Measurements from ENCODE around the gene JDP2.
"Not testable (repeated sequence)": the region's sequence is repeated elsewhere in the genome, so short reads cannot be mapped to it uniquely, and the experiment has no call there.

JDP2 gene, protein sequence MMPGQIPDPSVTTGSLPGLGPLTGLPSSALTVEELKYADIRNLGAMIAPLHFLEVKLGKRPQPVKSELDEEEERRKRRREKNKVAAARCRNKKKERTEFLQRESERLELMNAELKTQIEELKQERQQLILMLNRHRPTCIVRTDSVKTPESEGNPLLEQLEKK

DNA sequence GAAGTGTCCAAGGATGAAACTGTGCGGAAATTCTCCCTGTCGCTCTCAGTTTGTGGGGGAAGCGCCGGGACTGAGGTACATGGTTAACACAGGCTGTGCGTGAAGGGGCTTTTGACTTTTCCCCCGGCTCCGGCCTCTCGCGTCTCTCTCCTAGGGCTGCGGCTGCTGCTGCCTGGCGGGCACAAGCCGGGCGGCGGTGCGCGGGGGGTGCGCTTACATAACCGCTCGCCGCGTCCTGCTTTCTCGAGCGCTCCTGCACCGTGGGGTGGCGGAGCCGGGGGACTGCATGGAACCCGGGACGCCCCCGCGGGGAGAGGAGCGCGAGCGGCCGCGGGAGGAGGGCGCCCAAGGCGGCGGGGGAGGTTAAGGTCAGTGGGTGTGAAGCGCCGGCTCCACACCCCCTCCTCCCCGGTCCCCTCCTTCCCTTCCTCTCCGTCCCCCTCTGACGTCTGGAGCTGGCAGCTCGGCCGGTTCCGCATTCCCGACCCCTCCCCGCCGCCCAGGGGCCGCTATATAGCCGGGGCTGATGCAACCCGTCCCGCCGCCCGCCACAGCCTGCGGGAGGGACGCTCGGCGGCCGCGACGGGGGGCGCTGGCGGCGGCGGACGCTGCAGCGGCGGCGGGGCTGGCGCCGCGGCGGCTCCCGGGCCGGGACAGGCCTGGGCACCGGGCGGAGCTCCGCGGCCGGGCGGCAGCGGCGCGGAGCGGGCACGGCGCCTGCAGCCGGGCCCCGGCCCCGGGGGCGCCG, at the start of gene JDP2:
Gene JDP2 (plus strand): TSS at position 541 of the 748 bp plus-strand sequence. CDS start 9,899 bp downstream, outside the sequence.
- peak; percentile 24 for DNase-seq (ENCODE audit: low read depth)

DNA sequence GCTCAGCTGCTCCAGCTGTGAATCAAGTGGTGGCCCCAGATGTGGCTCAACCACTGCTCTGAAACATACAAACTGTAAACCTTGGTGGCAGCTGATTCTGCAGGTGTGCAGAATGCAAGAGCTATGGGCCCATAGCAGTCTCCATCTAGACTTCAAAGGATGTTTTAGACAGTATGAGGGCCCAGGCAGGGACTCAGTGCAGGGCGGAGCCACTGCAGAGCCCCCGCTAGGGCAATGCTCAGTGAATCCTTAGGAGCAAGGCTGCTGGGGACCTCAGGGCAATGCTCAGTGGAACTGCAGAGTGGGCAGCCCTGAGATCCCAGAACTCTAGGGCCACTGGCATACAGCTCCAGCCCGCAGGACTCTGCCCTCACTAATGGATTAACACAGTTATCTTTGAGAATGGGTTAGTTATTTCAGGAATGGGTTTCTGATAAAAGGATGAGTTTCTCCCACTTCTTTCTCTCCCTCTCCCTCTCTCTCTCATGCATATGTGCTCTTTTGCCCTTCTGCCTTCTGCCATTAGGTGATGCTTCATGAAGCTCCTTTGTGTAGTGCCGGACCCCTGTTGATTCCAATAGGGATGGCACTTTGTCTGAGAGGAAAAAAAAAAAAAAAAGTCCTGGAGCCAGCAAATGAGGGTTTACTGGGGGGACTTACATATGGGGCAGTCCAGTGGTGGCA, 48.4 kb upstream of the JDP2 start:
- no peak for DNase-seq (ENCODE audit: low read depth)

DNA sequence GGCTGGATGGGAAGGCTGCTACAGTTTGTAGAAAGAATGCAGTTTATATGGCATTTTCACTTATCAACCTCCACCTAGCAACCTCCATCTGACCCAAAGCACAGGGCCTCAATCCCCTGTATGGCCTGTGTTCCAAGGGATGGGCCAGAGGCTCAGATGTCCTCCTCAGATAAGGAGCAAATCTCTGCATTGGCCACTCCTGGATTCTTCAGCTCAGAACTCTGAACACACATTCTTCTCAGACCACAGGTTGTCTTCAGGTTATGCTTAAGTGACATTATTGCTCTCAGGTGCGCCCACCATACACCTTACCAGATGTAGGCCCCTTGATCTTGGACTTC, 47.9 kb upstream of the JDP2 start:
- DNase-seq (ENCODE audit: low read depth): no peak

DNA sequence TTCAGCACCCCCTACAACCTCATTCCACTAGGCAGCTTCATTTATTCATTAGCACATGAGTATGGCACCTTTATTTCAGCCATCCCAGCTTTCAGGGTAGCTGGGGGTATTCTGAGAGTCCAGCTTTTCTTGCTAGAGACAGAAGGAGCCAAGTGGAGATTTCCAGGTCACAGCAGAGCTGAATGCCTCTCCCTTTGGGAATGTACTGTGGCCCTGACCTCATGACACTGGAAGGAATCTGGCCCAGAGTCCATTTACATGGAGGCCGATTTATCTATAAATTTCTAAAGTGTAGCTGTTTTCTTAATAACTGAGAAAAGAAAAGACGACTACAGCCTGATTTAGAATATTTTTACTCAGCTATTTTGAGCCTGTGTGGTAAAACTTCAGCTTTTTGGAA, 47.2 kb upstream of the JDP2 start:
- no peak for DNase-seq (ENCODE audit: low read depth)

DNA sequence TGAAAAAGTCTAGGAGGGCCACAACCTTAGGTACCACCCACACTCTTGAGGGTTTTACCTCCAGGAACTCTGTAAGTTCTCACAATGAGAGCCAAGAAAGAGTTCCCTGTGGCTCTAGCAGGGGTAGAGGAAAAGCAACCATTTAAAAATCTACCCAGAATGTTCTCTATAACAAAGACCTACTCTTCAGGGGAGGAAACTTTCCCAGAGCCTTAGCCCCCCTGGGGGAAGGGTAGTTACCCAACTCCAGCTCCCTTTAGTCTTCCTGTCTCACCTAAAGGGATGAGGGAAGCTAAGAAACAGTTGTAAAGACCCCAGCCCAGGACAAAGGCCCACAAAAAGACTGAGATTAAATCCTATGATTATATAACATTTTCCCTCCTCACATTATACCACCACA, 46.2 kb upstream of the JDP2 start:
- no peak for DNase-seq (ENCODE audit: low read depth)

DNA sequence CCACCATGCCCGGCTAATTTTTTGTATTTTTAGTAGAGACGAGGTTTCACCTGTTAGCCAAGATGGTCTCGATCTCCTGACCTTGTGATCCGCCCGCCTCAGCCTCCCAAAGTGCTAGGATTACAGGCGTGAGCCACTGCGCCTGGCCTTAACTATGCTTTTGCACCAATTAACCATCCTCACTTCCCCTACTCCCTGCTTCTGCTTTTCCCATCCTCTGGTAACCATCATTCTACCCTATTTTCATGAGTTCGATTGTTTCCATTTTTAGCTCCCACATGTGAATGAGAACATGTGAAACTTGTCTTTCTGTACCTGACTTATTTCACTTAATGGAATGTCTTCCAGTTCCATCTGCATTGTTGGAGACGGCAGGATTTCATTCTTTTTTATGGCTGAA, 44.6 kb upstream of the JDP2 start:
- DNase-seq (ENCODE audit: low read depth): not testable (repeated sequence)

DNA sequence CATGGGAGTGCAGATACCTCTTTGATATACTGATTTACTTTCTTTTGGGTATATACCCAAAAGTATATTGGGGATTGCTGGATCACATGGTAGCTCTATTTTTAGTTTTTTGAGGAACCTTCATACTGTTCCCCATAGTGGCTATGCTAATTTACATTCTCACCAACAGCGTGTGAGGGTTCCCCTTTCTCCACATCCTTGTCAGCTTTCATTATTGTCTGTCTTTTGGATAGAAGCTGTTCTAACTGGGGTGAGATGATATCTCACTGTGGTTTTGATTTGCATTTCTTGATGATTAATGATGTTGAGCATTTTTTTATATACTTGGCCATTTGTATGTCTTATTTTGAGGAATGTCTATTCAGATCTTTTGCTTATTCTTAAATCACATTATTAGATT, 44.1 kb upstream of the JDP2 start:
- no peak for DNase-seq (ENCODE audit: low read depth)

DNA sequence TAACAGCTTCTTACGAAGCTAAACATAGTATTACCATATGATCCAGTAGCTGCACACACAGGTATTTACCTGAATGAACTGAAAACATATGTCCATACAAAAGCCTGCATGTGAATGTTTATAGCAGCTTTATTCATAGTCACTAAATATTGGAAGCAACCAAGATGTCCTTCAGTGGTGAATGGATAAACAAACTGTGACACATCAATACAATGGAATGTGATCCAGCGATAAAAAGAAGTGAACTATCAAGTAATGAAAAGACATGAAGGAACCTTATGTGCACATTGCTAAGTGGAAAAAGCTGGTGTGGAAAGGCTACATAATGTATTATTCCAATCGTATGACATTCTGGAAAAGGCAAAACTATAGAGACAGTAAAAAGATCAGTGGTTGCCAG, 38.1 kb upstream of the JDP2 start:
- no peak for DNase-seq (ENCODE audit: low read depth)

DNA sequence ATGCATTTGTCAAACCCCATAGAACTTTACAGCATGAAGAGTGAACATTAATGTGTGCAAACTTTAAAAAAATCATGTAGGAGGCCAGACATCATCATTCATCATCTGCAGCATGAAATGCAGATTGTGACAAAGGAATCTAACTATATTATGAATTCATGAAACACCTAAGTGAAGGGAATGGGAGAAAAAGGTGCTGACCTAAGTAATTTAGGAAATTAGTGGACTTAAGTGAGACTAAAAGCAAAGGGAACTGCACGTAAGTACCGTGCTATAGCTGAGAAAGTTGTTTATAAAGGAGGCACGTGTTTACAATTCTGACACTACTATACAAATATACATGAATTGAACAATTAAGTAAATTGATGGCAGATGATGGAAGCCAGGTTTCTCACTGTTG, 37.6 kb upstream of the JDP2 start:
- no peak for DNase-seq (ENCODE audit: low read depth)

DNA sequence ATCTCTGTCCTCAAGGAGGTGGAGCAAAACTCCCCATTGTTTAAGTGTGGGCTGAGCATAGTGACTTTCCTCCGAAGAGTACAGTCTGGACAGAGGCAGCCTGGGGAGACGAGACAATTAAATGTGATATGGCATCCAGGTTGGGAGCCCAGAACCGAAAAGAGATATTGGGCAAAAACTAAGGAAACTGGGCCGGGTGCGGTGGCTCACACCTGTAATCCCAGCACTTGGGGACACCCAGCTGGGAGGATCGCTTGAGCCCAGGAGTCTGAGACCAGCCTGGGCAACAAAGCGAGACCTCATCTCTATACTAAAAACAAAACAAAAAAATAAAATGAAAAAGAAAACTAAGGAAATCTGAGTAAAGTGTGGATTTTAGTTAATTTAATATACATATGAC, 35.9 kb upstream of the JDP2 start:
- DNase-seq (ENCODE audit: low read depth): no peak

DNA sequence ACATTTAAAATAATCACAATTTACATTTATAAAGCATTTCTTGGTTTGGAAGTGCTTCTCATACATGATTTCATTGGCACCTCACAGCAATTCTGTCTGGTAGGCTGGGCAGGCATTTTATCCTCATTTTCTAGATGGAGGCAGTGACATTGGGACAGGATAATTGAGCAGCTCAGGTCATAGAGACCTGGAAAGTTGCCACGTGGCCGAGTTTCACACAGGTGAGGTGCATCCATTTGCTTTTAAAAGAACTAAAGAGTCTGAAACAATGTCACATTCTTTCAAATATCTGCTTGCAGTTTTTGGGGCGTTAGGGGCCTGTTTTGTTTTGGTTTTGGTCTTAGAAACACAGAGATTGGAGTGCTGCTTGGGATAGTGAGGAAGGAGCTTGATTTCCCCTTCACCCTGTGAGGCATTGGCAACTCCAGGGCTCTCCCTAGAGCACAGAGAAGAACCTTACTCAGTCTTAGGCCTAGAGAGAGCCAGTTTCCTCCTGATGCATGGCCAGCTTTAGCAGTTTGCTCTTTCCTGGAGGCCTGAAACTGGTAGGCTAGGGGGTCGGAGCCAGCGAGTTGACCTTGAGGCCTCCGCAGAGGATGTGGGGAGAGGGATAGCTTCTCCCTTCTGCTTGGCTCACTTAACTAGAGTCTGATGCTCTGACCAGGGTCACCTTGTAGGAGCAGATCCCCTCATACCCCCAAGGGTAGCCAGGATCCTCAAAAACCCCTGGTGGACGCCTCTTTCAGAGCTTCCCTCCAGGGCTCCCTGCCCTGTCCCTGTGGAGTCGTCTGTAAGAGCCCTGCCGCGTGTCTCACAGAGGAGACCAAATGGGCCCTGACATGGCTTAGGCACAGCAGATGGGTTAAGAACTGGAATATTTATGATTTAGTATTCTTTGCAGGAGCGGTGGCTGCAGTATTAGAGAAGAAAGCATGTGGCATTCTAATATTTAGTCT, 34.9 kb upstream of the JDP2 start:
- no peak for DNase-seq (ENCODE audit: low read depth)

DNA sequence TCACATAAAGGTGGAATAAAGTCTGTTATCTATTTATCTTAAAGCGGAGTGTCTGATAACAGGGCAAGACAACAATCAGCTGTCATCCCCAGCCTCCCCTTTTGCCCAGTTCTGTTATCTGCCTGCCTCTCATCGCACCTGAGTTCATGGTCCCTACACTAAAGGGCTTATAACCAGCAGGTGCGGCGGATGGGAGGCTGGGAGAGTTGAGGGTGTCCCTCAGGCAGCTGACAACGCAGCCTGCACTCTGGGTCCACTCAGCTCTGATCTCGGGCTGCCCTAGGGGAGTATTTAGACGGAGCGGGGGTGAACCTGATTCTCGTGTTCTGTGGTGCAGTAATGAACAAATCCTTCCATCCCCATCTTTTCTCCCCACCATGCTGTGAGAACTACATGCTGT, 34.0 kb upstream of the JDP2 start:
- DNase-seq (ENCODE audit: low read depth): no peak

DNA sequence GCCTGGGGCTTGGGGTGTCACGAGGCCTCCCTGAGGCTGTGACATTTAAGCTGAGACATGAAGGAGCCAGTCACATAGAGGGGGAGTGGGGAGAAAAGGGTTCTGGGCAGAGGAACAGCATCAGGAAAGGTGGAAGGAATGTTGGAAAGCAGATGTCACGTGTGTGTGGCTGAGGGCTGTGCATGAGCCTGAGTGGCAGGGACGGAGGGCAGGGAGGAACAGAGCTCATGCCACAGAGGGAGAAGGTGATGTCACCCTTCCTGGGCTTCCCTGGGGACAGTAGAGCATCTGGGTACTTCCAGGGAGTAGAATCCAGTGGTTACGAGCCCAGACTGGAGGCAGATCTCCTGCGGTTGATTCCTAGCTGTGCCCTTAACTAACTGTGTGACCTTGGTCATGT, 32.0 kb upstream of the JDP2 start:
- DNase-seq (ENCODE audit: low read depth): no peak

DNA sequence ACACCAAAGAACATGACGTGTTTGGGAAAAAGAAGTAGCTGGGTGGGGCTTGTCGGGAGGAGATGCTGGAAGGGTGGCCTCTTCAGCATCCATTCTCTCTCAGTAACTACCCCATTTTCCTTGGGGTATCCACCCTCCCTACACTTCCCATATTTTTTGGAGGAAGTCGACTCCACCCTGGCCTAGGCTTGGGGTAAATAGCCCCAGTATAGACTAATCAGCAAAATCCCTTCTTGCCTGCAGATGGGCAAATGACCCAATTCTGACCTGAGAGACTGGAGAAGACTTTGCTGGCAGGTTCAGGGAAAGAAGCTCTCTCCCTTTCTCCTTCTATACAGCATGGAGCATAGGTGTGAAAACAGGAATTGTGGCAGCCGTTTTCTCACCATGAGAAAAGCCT, 28.5 kb upstream of the JDP2 start:
- DNase-seq (ENCODE audit: low read depth): no peak

DNA sequence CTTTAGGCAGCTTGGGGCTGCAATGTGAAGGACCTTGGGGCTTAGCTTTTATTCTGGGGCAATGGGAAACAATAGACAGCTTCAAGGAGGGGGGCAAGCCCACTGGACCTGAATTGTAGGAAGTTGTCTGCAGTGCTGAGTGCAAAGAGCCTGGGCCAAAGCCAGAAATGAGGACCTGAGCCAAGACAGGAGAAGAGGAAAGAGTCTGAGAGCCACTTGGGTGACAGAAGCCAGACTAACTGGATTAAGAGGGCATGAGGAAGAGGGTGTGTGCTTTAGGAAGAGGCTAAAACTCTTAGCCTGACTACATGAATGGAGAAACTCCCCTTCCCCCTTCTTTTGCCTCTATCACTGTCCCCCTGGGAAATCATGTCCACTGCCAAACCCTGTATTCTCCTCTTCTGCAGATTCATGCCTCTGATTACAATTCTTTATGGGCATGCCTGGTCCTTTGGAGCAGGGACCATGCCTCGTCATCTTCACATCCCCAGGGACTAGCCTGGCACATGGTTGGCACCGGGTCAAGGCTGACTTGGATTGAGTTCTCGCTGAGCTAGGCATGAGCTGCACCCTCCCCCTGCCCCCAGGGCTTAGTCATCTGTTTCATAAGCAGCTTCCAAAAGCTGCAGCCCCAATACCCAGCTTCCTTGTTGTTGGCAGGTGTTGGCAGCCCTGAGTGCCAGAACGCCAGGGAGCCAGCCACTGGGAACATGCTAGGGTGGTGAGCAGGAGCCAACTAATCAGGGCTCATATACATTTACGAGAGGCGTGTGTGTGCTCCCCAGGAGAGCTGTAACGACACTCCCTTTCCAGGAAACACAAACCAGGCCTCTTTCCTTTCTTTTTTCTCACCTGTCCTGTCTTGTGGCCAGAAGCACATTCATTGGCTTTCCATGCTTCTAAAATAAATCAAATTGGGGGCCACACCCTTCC, 27.7 kb upstream of the JDP2 start:
- no peak for DNase-seq (ENCODE audit: low read depth)

DNA sequence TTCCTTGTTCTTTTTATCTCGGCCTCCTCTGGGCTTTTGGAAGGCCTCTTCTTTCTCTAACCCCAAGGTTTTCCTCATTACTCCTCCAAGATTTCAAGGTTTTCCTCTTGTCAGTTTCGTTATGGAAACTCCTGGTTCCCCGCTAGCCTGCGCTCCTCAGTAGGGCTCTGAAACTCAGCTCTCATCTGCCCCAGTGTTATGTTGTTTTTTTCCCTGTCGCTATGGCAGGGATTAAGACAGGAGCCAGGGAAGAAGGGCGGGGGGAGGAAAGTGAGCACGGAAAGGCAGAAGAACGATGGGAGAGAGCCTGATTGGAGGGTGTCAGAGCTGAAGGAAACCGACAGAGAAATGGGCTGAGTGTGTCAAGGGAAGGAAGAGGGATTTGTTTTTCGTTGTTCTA, 26.5 kb upstream of the JDP2 start:
- no peak for DNase-seq (ENCODE audit: low read depth)

DNA sequence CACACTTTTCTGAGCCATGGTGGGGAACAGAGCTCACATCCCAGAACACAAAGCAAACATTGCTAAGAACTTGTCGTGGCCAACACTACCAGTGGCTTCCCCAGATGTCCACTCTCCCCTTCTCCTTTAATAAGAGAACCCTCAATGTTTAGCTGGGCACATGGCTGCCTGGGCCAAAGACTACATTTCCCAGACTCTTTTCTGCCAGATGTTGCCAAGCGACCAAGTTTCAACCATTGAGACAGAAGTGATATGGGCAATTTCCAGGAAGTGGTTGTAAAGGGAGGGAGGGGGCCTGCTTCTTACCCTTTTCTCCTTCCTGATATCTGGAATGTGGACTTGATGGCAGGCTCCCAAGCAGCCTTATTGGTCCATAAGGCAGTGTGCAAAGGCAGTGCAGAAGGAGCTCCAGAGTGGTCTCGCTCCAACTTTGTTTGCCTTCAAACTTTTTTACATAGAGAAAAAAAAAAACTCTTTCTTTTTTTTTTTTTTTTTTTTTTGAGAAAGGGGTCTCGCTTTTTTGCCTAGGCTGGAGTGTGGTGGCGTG, 24.9 kb upstream of the JDP2 start:
- no peak for DNase-seq (ENCODE audit: low read depth)

DNA sequence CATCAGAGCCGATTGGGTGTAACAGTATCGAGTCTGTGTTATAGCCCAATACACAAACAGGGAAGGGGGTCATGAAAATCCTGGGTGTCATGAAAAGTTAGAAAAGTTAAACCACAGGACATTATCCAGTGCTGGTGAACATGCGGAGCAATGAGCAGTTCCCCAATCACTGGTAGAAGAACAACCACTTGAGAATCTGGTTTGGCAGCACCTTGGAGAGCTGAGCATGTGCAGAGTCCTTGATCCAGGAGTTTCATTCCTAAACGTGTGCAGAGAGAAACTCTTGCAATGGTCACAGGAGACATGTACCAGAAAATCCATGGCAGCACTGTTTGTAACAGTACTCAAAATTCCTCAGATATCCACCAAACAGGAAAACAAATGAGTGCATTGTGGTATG, 23.0 kb upstream of the JDP2 start:
- no peak for DNase-seq (ENCODE audit: low read depth)

DNA sequence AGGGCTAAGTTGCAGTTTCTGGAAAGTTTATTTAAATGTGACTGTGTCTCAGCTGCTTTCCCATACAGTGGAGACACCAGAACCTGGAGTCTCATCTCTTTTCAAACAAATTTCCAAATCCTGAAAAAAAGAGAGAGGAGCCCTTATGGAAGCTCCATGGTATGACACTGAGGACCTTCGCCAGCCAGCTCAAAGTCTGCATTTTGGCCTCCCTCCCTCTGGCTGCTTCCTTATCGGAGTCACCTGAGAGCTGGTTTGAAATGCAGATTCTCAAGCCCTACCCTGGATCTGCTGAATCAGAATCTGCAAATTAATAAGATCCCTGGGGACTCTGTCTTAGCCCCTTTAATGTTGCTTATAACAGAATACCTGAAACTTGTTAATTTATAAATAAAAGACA, 21.7 kb upstream of the JDP2 start:
- DNase-seq (ENCODE audit: low read depth): no peak

DNA sequence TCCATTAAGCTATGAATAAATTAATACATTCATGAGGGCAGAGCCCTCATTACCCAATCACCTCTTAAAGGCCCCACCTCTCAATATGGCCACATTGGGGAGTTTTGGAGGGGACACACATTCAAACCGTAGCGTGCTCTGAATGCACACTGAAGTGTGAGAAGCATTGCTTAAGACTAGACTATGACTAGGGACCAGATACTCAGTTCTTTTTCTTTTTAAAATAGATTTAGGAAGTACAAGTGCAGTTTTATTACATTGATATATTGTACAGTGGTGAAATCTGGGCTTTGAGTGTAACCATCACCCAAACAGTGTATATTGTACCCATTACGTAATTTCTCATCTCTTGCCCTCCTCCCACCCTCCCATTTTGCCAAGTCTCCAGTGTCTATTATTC, 21.0 kb upstream of the JDP2 start:
- no peak for DNase-seq (ENCODE audit: low read depth)
